Tibial artery (tissue), 4 donors: Measurements from ENCODE around the gene DCP2.

Experiments used
- DNase-seq, 2 donors: peaks; one replicate each; pipeline ENCODE4 v3.0.0-alpha.2; 2019
- H3K27ac ChIP-seq, 2 donors: fragments of 200-600 bp; sonication (generic) in 1 of 2; 1 replicate in 1 of 2; 2 replicates in 1 of 2; pipeline ENCODE4 v1.5.1; 2018 to 2019; ENCODE audit warnings: mild to moderate bottlenecking in 1 of 2
- H3K27me3 ChIP-seq, 2 donors: fragments of 200-600 bp; sonication (generic) in 1 of 2; one replicate each; pipeline versions ENCODE4 v1.5.1 to v1.6.0; 2016 to 2019
- H3K36me3 ChIP-seq, 3 donors: fragments of 200-600 bp; sonication (generic) in 2 of 3; one replicate each; pipeline ENCODE4 v1.5.1; 2016 to 2019; ENCODE audit warnings: mild to moderate bottlenecking in 2 of 3
- H3K4me1 ChIP-seq, 4 donors: fragments of 200-600 bp; sonication (generic) in 2 of 4; 1 replicate in 3 of 4; 2 replicates in 1 of 4; pipeline ENCODE4 v1.5.1; 2016 to 2019
- H3K4me3 ChIP-seq, 2 donors: fragments of 200-600 bp; sonication (generic) in 1 of 2; 1 replicate in 1 of 2; 2 replicates in 1 of 2; pipeline ENCODE4 v1.5.1; 2018 to 2019; ENCODE audit warnings: mild to moderate bottlenecking in 2 of 2
- H3K9me3 ChIP-seq, 3 donors: fragments of 200-600 bp; sonication (generic) in 1 of 3; one replicate each; pipeline ENCODE4 v1.5.1; 2016 to 2019
- intact Hi-C: fragments of 100-400 bp; cut with DNase I; formaldehyde crosslinking; loops from one replicate; pipeline ENCODE4 v1.15.0; 2023; ENCODE audit warnings: low total_unique reads
- TF ChIP-seq, protein P1 (sequence below), 2 experiments: fragments of 200-600 bp in 1 of 2; fragments of 450-650 bp in 1 of 2; IDR thresholded peaks; one replicate each; pipeline ENCODE4 v1.5.1; 2017 to 2019; ENCODE audit warnings: antibody characterized with exemption in 2 of 2, mild to moderate bottlenecking in 1 of 2, moderate library complexity in 1 of 2

Gene DCP2

GRCh38 chr5:113040672-113041260, 64.2 kb downstream of the DCP2 start:
- Histone ChIP-seq H3K4me1 (no peaks in the 10 kb centered on the region), H3K36me3 (peaks cover 0 to 8% (median 0%) of the 10 kb centered on the region in 3 donors), H3K27ac (no peak overlapping the region), H3K4me3 (no peak overlapping the region), H3K27me3 (no peaks in the 10 kb centered on the region), H3K9me3 (no peaks in the 10 kb centered on the region)
- TF ChIP-seq, protein P1, sequence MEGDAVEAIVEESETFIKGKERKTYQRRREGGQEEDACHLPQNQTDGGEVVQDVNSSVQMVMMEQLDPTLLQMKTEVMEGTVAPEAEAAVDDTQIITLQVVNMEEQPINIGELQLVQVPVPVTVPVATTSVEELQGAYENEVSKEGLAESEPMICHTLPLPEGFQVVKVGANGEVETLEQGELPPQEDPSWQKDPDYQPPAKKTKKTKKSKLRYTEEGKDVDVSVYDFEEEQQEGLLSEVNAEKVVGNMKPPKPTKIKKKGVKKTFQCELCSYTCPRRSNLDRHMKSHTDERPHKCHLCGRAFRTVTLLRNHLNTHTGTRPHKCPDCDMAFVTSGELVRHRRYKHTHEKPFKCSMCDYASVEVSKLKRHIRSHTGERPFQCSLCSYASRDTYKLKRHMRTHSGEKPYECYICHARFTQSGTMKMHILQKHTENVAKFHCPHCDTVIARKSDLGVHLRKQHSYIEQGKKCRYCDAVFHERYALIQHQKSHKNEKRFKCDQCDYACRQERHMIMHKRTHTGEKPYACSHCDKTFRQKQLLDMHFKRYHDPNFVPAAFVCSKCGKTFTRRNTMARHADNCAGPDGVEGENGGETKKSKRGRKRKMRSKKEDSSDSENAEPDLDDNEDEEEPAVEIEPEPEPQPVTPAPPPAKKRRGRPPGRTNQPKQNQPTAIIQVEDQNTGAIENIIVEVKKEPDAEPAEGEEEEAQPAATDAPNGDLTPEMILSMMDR (IDR thresholded peaks at IDR 0.05): no peak
- intact Hi-C loops: no loop called here
- no peak for DNase-seq

GRCh38 chr5:113042491-113043243, 66.1 kb downstream of the DCP2 start:
- H3K9me3 ChIP-seq: no peaks in the 10 kb centered on the region
- TF ChIP-seq, protein P1 (IDR thresholded peaks at IDR 0.05): no peak
- intact Hi-C loops: no loop called here
- H3K27me3 ChIP-seq: no peaks in the 10 kb centered on the region
- H3K4me1 ChIP-seq: no peaks in the 10 kb centered on the region
- DNase-seq: no peak
- H3K36me3 ChIP-seq: peaks cover 0 to 14% (median 0%) of the 10 kb centered on the region in 3 donors
- no peak overlapping the region for H3K27ac ChIP-seq
- H3K4me3 ChIP-seq: no peak overlapping the region

DNA sequence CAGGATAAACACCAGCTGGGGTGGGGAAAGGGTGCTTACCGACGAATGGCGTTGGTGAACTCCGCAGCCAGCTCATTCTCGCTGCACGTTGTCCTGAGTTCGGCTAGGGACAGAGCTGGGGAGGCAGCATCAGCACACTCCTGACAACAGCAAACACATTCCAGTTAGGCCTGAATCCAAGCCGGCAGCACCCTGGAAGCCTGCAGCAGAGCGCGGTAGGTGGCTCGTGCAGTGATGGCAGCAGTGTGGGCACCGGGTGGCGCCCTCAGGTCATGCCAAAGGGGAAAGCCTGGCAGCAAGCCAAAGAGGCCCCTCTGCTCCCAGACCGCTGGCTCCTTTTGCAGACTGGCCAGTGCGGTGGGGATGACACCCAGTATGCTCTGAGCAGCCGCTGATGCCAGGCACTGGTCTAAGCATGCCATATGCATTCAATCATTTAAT, 66.9 kb downstream of the DCP2 start:
- H3K27ac ChIP-seq: no peak overlapping the region
- H3K4me1 ChIP-seq: no peaks in the 10 kb centered on the region
- H3K4me3 ChIP-seq: no peak overlapping the region
- no peaks in the 10 kb centered on the region for H3K27me3 ChIP-seq
- peaks cover 0 to 20% (median 0%) of the 10 kb centered on the region in 3 donors for H3K36me3 ChIP-seq
- intact Hi-C loops: no loop called here
- DNase-seq: no peak
- H3K9me3 ChIP-seq: no peaks in the 10 kb centered on the region
- TF ChIP-seq, protein P1 (IDR thresholded peaks at IDR 0.05): peak in 1 of 2 experiments; percentile 21

DNA sequence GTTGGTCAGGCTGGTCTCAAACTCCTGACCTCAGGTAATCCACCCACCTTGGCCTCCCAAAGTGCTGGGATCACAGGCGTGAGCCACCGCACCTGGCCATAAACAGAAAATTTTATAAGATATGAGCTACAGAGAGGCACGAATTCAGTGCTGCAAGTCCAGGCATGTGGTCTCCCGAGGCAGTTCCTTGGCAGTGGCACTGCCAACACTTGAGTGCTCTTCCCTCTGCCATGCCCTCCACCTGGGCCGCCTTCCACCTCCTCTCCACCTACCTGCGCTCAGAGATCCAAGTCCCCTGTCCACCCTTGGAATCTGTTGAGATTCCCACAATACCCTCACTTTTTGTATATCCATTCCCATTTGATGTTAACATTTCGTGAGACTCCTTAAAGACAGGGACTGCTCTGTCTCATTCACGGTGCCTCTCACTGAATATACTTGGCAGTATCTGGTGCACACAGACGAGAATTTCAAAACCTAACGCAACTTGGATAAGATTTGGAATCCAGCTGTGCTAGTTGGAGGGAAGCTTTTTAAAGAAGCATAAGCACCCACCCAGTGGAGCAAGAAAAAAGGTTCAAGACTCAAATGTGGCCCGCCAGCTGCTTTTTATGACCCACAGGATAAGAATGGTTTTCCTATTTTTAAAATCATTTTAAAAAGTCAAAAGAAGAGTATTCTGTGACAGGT, 68.3 kb downstream of the DCP2 start:
- Histone ChIP-seq H3K4me3 (no peak overlapping the region), H3K36me3 (peaks cover 0 to 27% (median 0%) of the 10 kb centered on the region in 3 donors), H3K9me3 (no peaks in the 10 kb centered on the region), H3K4me1 (no peaks in the 10 kb centered on the region), H3K27me3 (no peaks in the 10 kb centered on the region), H3K27ac (no peak overlapping the region)
- intact Hi-C loops: no loop called here
- DNase-seq: no peak
- TF ChIP-seq, protein P1 (IDR thresholded peaks at IDR 0.05): no peak

DNA sequence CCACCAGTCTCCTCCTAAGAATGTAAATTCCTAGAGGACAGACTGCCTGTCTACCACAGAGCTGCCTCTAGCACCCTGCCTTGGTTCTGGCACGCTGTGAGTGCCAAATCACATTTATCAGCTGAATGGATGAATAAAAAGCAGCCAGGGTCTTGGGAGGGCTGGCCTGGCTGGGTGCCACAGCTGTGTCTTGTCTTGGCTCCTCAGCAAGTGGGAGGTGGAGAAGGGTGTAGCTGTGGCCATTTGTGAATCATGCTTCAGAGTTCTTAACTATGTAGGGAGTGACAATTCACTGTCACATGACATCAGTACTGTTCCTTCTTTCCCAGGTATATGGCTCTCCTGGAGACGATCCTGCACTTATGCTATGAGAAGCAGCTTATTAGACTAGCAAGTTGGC, 70.6 kb downstream of the DCP2 start:
- intact Hi-C loops: no loop called here
- Histone ChIP-seq H3K4me3 (no peak overlapping the region), H3K27ac (no peak overlapping the region), H3K9me3 (no peaks in the 10 kb centered on the region), H3K36me3 (peaks cover 0 to 27% (median 0%) of the 10 kb centered on the region in 3 donors), H3K27me3 (no peaks in the 10 kb centered on the region), H3K4me1 (peaks cover 0 to 18% (median 8%) of the 10 kb centered on the region in 4 donors)
- TF ChIP-seq, protein P1 (IDR thresholded peaks at IDR 0.05): no peak
- no peak for DNase-seq
